Rectal smooth muscle tissue (tissue), 1 donor: Measurements from ENCODE around the gene SHC4.

Experiments used
- H3K27ac ChIP-seq: one replicate; pipeline ENCODE4 v1.7.0; 2013; ENCODE audit warnings: low read depth, low read length, inconsistent platforms
- H3K27me3 ChIP-seq: one replicate; pipeline ENCODE4 v1.7.0; 2013; ENCODE audit warnings: low read length; ENCODE audit not compliant: control insufficient read depth, insufficient read depth
- H3K36me3 ChIP-seq: one replicate; pipeline ENCODE4 v1.7.0; 2013; ENCODE audit warnings: low read length; ENCODE audit not compliant: control insufficient read depth, insufficient read depth
- H3K4me1 ChIP-seq: one replicate; pipeline ENCODE4 v1.7.0; 2013; ENCODE audit warnings: low read length; ENCODE audit not compliant: control insufficient read depth, insufficient read depth
- H3K4me3 ChIP-seq: one replicate; pipeline ENCODE4 v1.7.0; 2013; ENCODE audit warnings: low read length
- H3K9ac ChIP-seq: one replicate; pipeline ENCODE4 v1.7.0; 2013; ENCODE audit warnings: low read length

SHC4 gene

GRCh38 chr15:48887144-48887543 is 76.6 kb downstream of the SHC4 start:
- no peaks in the 10 kb centered on the region for H3K4me1 ChIP-seq
- no peaks in the 10 kb centered on the region for H3K36me3 ChIP-seq
- no peaks in the 10 kb centered on the region for H3K27me3 ChIP-seq
- no peak overlapping the region for H3K4me3 ChIP-seq
- no peak overlapping the region for H3K27ac ChIP-seq
- H3K9ac ChIP-seq: no peak overlapping the region

- Histone ChIP-seq H3K27me3 (no peaks in the 10 kb centered on the region), H3K27ac (no peak overlapping the region), H3K4me3 (no peak overlapping the region), H3K36me3 (no peaks in the 10 kb centered on the region), H3K9ac (no peak overlapping the region), H3K4me1 (peaks cover 4% of the 10 kb centered on the region)
Observed at GRCh38 chr15:48883699-48884098, 80.0 kb downstream of the SHC4 start.

- no peaks in the 10 kb centered on the region for H3K36me3 ChIP-seq
- H3K4me3 ChIP-seq: no peak overlapping the region
- peaks cover 4% of the 10 kb centered on the region for H3K4me1 ChIP-seq
- no peak overlapping the region for H3K9ac ChIP-seq
- H3K27ac ChIP-seq: no peak overlapping the region
- no peaks in the 10 kb centered on the region for H3K27me3 ChIP-seq
Observed at GRCh38 chr15:48880070-48880634, 83.6 kb downstream of the SHC4 start.

GRCh38 chr15:48877630-48878595 is 85.8 kb downstream of the SHC4 start, which contains the start of gene EID1:
EID1 (plus strand) TSS chr15:48878134; CDS start chr15:48878177, 43 bp downstream.
- peak within 1 kb of the TSS; percentile 91 for H3K4me3 ChIP-seq
- no peaks in the 10 kb centered on the region for H3K27me3 ChIP-seq
- no peaks in the 10 kb centered on the region for H3K36me3 ChIP-seq
- H3K9ac ChIP-seq: peak within 1 kb of the TSS; percentile 87
- peak within 1 kb of the TSS; percentile 94 for H3K27ac ChIP-seq
- H3K4me1 ChIP-seq: peaks cover 4% of the 10 kb centered on the region

GRCh38 chr15:48876057-48876456 is 87.7 kb downstream of the SHC4 start:
- H3K27ac ChIP-seq: no peak overlapping the region

GRCh38 chr15:48875241-48875960 is 88.3 kb downstream of the SHC4 start:
- Histone ChIP-seq H3K36me3 (no peaks in the 10 kb centered on the region), H3K9ac (no peak overlapping the region), H3K4me1 (peaks cover 4% of the 10 kb centered on the region), H3K27me3 (no peaks in the 10 kb centered on the region), H3K4me3 (no peak overlapping the region), H3K27ac (no peak overlapping the region)

More at GRCh38 chr15:48876057-48876456, 87.7 kb downstream of the SHC4 start:
- H3K4me1 ChIP-seq: peaks cover 4% of the 10 kb centered on the region
- H3K36me3 ChIP-seq: no peaks in the 10 kb centered on the region
- H3K27me3 ChIP-seq: no peaks in the 10 kb centered on the region
- H3K4me3 ChIP-seq: no peak overlapping the region
- no peak overlapping the region for H3K9ac ChIP-seq

- no peak overlapping the region for H3K27ac ChIP-seq
- H3K9ac ChIP-seq: no peak overlapping the region
- H3K36me3 ChIP-seq: no peaks in the 10 kb centered on the region
- no peaks in the 10 kb centered on the region for H3K27me3 ChIP-seq
- H3K4me3 ChIP-seq: no peak overlapping the region
- no peaks in the 10 kb centered on the region for H3K4me1 ChIP-seq
Observed at GRCh38 chr15:48872632-48873031, 91.1 kb downstream of the SHC4 start.

- no peak overlapping the region for H3K27ac ChIP-seq
Observed at GRCh38 chr15:48871542-48871941, 92.2 kb downstream of the SHC4 start.

GRCh38 chr15:48869966-48870365 is 93.8 kb downstream of the SHC4 start:
- H3K4me3 ChIP-seq: no peak overlapping the region
- H3K27me3 ChIP-seq: no peaks in the 10 kb centered on the region
- H3K4me1 ChIP-seq: no peaks in the 10 kb centered on the region
- H3K9ac ChIP-seq: no peak overlapping the region
- no peak overlapping the region for H3K27ac ChIP-seq
- H3K36me3 ChIP-seq: no peaks in the 10 kb centered on the region

More at GRCh38 chr15:48871542-48871941, 92.2 kb downstream of the SHC4 start:
- H3K36me3 ChIP-seq: no peaks in the 10 kb centered on the region
- no peak overlapping the region for H3K4me3 ChIP-seq
- H3K27me3 ChIP-seq: no peaks in the 10 kb centered on the region
- H3K4me1 ChIP-seq: no peaks in the 10 kb centered on the region
- no peak overlapping the region for H3K9ac ChIP-seq

GRCh38 chr15:48868536-48868935 is 95.2 kb downstream of the SHC4 start:
- no peaks in the 10 kb centered on the region for H3K36me3 ChIP-seq
- H3K4me1 ChIP-seq: no peaks in the 10 kb centered on the region
- H3K9ac ChIP-seq: no peak overlapping the region
- no peak overlapping the region for H3K27ac ChIP-seq
- H3K4me3 ChIP-seq: no peak overlapping the region
- H3K27me3 ChIP-seq: no peaks in the 10 kb centered on the region

GRCh38 chr15:48868023-48868422 is 95.7 kb downstream of the SHC4 start:
- no peak overlapping the region for H3K4me3 ChIP-seq
- no peaks in the 10 kb centered on the region for H3K36me3 ChIP-seq
- no peak overlapping the region for H3K9ac ChIP-seq
- no peaks in the 10 kb centered on the region for H3K4me1 ChIP-seq
- H3K27me3 ChIP-seq: no peaks in the 10 kb centered on the region
- H3K27ac ChIP-seq: no peak overlapping the region

- Histone ChIP-seq H3K4me1 (no peaks in the 10 kb centered on the region), H3K27me3 (no peaks in the 10 kb centered on the region), H3K36me3 (no peaks in the 10 kb centered on the region), H3K9ac (no peak overlapping the region), H3K4me3 (no peak overlapping the region), H3K27ac (no peak overlapping the region)
Observed at GRCh38 chr15:48866141-48866563, 97.6 kb downstream of the SHC4 start.
